H9 (cell line): ENCODE data around the gene COL4A4. TPM values are rescaled to one million over a fixed set of nuclear protein-coding genes. Genes with fewer than 3 reads are reported as not detected.

ENCODE experiments used
- DNase-seq: peaks from one replicate; pipeline ENCODE4 v3.0.0-alpha.2; 2017
- H2AFZ ChIP-seq: one replicate; pipeline ENCODE4 v1.6.1; 2013; ENCODE audit warnings: mild to moderate bottlenecking, low read length, control low read depth, moderate library complexity
- H2AK5ac ChIP-seq: 2 replicates; pipeline ENCODE4 v1.6.1; 2013; ENCODE audit warnings: low read length, control low read depth, mixed read lengths; ENCODE audit not compliant: insufficient read length
- H2BK120ac ChIP-seq: one replicate; pipeline ENCODE4 v1.6.1; 2013; ENCODE audit warnings: low read depth, mild to moderate bottlenecking, low read length, control low read depth, inconsistent platforms; ENCODE audit not compliant: poor library complexity, severe bottlenecking
- H2BK12ac ChIP-seq: 2 replicates; pipeline ENCODE4 v1.6.1; 2013; ENCODE audit warnings: low read length, control low read depth, mixed read lengths, low read depth; ENCODE audit not compliant: insufficient read length
- H2BK15ac ChIP-seq: 2 replicates; pipeline ENCODE4 v1.6.1; 2013; ENCODE audit warnings: low read depth, low read length, control low read depth
- H2BK20ac ChIP-seq: one replicate; pipeline ENCODE4 v1.6.1; 2013; ENCODE audit warnings: low read depth, mild to moderate bottlenecking, low read length, control low read depth, inconsistent platforms; ENCODE audit not compliant: poor library complexity, severe bottlenecking
- H2BK5ac ChIP-seq: 2 replicates; pipeline ENCODE4 v1.6.1; 2013; ENCODE audit warnings: low read length, control low read depth, mixed read lengths; ENCODE audit not compliant: insufficient read length
- H3K14ac ChIP-seq: 2 replicates; pipeline ENCODE4 v1.6.1; 2013; ENCODE audit warnings: low read length, control low read depth; ENCODE audit not compliant: insufficient read depth
- H3K18ac ChIP-seq: 2 replicates; pipeline ENCODE4 v1.6.1; 2013; ENCODE audit warnings: low read depth, mild to moderate bottlenecking, mixed read lengths, low read length, control low read depth; ENCODE audit not compliant: insufficient read length
- H3K23ac ChIP-seq: 2 replicates; pipeline ENCODE4 v1.6.1; 2013; ENCODE audit warnings: low read length, control low read depth, mixed read lengths, low read depth; ENCODE audit not compliant: insufficient read length
- H3K23me2 ChIP-seq: 2 replicates; pipeline ENCODE4 v1.6.1; 2013; ENCODE audit warnings: low read depth, mild to moderate bottlenecking, mixed read lengths, low read length, control low read depth; ENCODE audit not compliant: insufficient read length, poor library complexity, severe bottlenecking
- H3K27ac ChIP-seq: 2 replicates; pipeline ENCODE4 v1.5.1; 2013; ENCODE audit warnings: low read length, control low read depth, mixed read lengths, low read depth; ENCODE audit not compliant: insufficient read length
- H3K27me3 ChIP-seq: 2 replicates; pipeline ENCODE4 v1.6.1; 2013; ENCODE audit warnings: low read length, control low read depth, inconsistent platforms; ENCODE audit not compliant: insufficient read depth
- H3K4ac ChIP-seq: 2 replicates; pipeline ENCODE4 v1.6.1; 2013; ENCODE audit warnings: low read depth, mild to moderate bottlenecking, control low read depth, inconsistent platforms, low read length, moderate library complexity
- H3K4me1 ChIP-seq: 2 replicates; pipeline ENCODE4 v1.6.1; 2013; ENCODE audit warnings: low read length, control low read depth, inconsistent platforms; ENCODE audit not compliant: insufficient read depth
- H3K4me2 ChIP-seq: 2 replicates; pipeline ENCODE4 v1.6.1; 2013; ENCODE audit warnings: low read length, control low read depth, mixed read lengths; ENCODE audit not compliant: insufficient read length, insufficient read depth
- H3K56ac ChIP-seq: 2 replicates; pipeline ENCODE4 v1.6.1; 2013; ENCODE audit warnings: low read depth, mild to moderate bottlenecking, mixed read lengths, low read length, control low read depth; ENCODE audit not compliant: insufficient read length
- H3K79me1 ChIP-seq: 2 replicates; pipeline ENCODE4 v1.6.1; 2013; ENCODE audit warnings: low read depth, mild to moderate bottlenecking, moderate library complexity, low read length, control low read depth, inconsistent platforms; ENCODE audit not compliant: insufficient read depth, poor library complexity, severe bottlenecking
- H3K79me2 ChIP-seq: 2 replicates; pipeline ENCODE4 v1.6.1; 2013; ENCODE audit warnings: low read length, control low read depth, inconsistent platforms; ENCODE audit not compliant: insufficient read depth
- H3K9ac ChIP-seq: 2 replicates; pipeline ENCODE4 v1.6.1; 2013; ENCODE audit warnings: low read length, control low read depth, mixed read lengths; ENCODE audit not compliant: insufficient read length; ENCODE audit errors: extremely low read depth
- H3K9me3 ChIP-seq: one replicate; pipeline ENCODE4 v1.6.1; 2013; ENCODE audit warnings: low read depth, low read length, inconsistent platforms; ENCODE audit not compliant: control insufficient read depth
- H3T11ph ChIP-seq: one replicate; pipeline ENCODE4 v1.6.1; 2013; ENCODE audit warnings: mild to moderate bottlenecking, low read length, control low read depth, inconsistent platforms
- H4K20me1 ChIP-seq: one replicate; pipeline ENCODE4 v1.6.1; 2013; ENCODE audit not compliant: control insufficient read depth, insufficient read length, insufficient read depth
- H4K5ac ChIP-seq: 2 replicates; pipeline ENCODE4 v1.6.1; 2013; ENCODE audit warnings: low read depth, mild to moderate bottlenecking, mixed read lengths, low read length, control low read depth; ENCODE audit not compliant: insufficient read length
- H4K8ac ChIP-seq: replicated peaks from 2 replicates; pipeline ENCODE4 v1.6.1; 2013; ENCODE audit warnings: low read length, control low read depth, mixed read lengths, low read depth; ENCODE audit not compliant: insufficient read length
- H4K91ac ChIP-seq: 2 replicates; pipeline ENCODE4 v1.6.1; 2013; ENCODE audit warnings: low read depth, mild to moderate bottlenecking, moderate library complexity, mixed read lengths, low read length, control low read depth; ENCODE audit not compliant: insufficient read length
- H3K27ac Mint-ChIP-seq, 3 experiments: 2 replicates in 2 of 3; 3 replicates in 1 of 3; pipeline ENCODE4 v1.8.0; 2020 to 2021; ENCODE audit warnings: mixed read lengths in 3 of 3, mild to moderate bottlenecking in 1 of 3, moderate library complexity in 1 of 3
- H3K27me3 Mint-ChIP-seq: 2 replicates; pipeline ENCODE4 v1.8.0; 2021; ENCODE audit warnings: low read depth, mild to moderate bottlenecking, moderate library complexity, mixed read lengths
- H3K36me3 Mint-ChIP-seq, 3 experiments: 2 replicates in 2 of 3; 3 replicates in 1 of 3; pipeline ENCODE4 v1.8.0; 2020 to 2021; ENCODE audit warnings: low read depth in 3 of 3, mixed read lengths in 3 of 3; ENCODE audit not compliant: insufficient read depth in 1 of 3
- H3K4me1 Mint-ChIP-seq, 2 experiments: 2 replicates each; pipeline ENCODE4 v1.8.0; 2020; ENCODE audit warnings: mixed read lengths in 2 of 2
- H3K4me3 Mint-ChIP-seq, 2 experiments: 2 replicates in 1 of 2; 3 replicates in 1 of 2; pipeline ENCODE4 v1.8.0; 2020 to 2021; ENCODE audit warnings: mild to moderate bottlenecking in 2 of 2, mixed read lengths in 2 of 2, moderate library complexity in 1 of 2
- H3K9me3 Mint-ChIP-seq, 2 experiments: 2 replicates in 1 of 2; 3 replicates in 1 of 2; pipeline ENCODE4 v1.8.0; 2020; ENCODE audit warnings: mild to moderate bottlenecking in 2 of 2, mixed read lengths in 2 of 2, moderate library complexity in 1 of 2
- WGBS: extraction: QIAGEN DNeasy Blood & Tissue Kit; methylation state at CpG from one replicate; pipeline ENCODE4 v1.1.7; 2013; ENCODE audit warnings: missing lambda C conversion rate, low lambda C conversion rate, mixed read lengths; ENCODE audit not compliant: insufficient read length; ENCODE audit errors: extremely low coverage; 5-methylcytosine and 5-hydroxymethylcytosine counted together
- total RNA-seq: library from RNA; stranded (reverse); gene quantifications from 2 replicates; pipeline ENCODE4 v1.2.1, GENCODE V29; 2021
- TF ChIP-seq, protein P1 (sequence below): fragments of 200-600 bp; sonication (generic); conservative IDR thresholded peaks from 3 replicates; pipeline ENCODE4 v1.8.0; 2021; ENCODE audit warnings: antibody characterized with exemption, mild to moderate bottlenecking

COL4A4 gene
- total RNA-seq, 1 experiment from 2014 or later: 0.92 TPM

DNA sequence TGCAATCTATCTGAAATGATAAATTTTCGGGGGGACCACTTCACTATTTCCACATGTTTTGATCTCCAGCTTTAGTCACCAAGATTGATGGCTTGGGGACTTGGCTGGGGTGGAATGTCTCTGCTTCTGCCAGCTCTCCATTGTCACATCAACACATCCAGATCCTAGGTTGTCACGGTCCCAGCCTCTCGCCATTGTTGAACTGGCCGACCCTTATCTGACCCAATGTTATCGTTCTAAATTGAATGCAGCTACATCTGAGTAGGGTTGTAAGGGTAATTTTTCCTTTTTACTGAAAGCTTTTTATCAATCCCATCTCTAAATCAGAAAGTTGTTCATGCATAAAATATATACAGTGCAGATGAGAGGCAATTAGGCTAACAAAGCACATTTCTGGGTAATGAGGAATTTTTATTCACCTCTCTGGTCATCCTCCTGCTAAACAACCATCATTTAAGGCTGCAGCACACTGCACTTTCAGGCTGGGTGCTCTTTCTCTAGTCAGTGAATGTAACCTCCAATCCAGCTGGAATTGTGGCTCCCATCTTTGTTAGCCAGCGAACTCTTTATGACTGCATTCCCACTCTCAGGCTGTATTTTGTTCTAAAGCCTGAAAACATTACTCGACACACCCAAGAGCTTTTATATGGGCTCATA is 128.2 kb downstream of the COL4A4 start:
- Histone ChIP-seq H4K8ac (no peak overlapping the region), H3K4me2 (no peak overlapping the region), H3K23me2 (no peaks in the 10 kb centered on the region), H3K56ac (no peak overlapping the region), H3T11ph (no peak overlapping the region), H2AFZ (no peak overlapping the region), H4K91ac (no peak overlapping the region), H3K23ac (no peak overlapping the region), H2BK120ac (no peak overlapping the region), H3K79me1 (no peaks in the 10 kb centered on the region), H4K20me1 (no peaks in the 10 kb centered on the region), H3K14ac (no peak overlapping the region), H3K9me3 (no peaks in the 10 kb centered on the region), H3K18ac (no peak overlapping the region), H2AK5ac (no peak overlapping the region), H2BK15ac (no peak overlapping the region), H3K4me1 (no peaks in the 10 kb centered on the region), H3K79me2 (no peaks in the 10 kb centered on the region), H4K5ac (no peak overlapping the region), H3K4ac (no peak overlapping the region), H3K27me3 (no peaks in the 10 kb centered on the region), H2BK5ac (no peak overlapping the region), H3K27ac (no peak overlapping the region), H3K9ac (no peak overlapping the region), H2BK12ac (no peak overlapping the region), H2BK20ac (no peak overlapping the region)
- TF ChIP-seq, protein P1, sequence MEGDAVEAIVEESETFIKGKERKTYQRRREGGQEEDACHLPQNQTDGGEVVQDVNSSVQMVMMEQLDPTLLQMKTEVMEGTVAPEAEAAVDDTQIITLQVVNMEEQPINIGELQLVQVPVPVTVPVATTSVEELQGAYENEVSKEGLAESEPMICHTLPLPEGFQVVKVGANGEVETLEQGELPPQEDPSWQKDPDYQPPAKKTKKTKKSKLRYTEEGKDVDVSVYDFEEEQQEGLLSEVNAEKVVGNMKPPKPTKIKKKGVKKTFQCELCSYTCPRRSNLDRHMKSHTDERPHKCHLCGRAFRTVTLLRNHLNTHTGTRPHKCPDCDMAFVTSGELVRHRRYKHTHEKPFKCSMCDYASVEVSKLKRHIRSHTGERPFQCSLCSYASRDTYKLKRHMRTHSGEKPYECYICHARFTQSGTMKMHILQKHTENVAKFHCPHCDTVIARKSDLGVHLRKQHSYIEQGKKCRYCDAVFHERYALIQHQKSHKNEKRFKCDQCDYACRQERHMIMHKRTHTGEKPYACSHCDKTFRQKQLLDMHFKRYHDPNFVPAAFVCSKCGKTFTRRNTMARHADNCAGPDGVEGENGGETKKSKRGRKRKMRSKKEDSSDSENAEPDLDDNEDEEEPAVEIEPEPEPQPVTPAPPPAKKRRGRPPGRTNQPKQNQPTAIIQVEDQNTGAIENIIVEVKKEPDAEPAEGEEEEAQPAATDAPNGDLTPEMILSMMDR: no peak
- Mint-ChIP-seq H3K4me3 (no peak overlapping the region), H3K9me3 (no peaks in the 10 kb centered on the region), H3K27ac (no peak overlapping the region), H3K27me3 (no peaks in the 10 kb centered on the region), H3K36me3 (no peaks in the 10 kb centered on the region), H3K4me1 (peaks cover 3 to 7% of the 10 kb centered on the region in 2 experiments; a peak in 1 of 4 replicates)
- WGBS: no CpG with 5 or more reads among the region's 7 CpGs
- no peak for DNase-seq
